Measurements from ENCODE around the gene PRR5L.

Gene PRR5L

GRCh38 chr11:36431429-36432092 is 135.5 kb downstream of the PRR5L start:
- no peaks in the 10 kb centered on the region for H3K9me3 ChIP-seq (ENCODE audit: control insufficient read depth in 1 of 2, low read length in 2 of 2)
- no peak overlapping the region for H3K27ac ChIP-seq (ENCODE audit: low read length)
- no peak overlapping the region for H3K4me3 ChIP-seq (ENCODE audit: low read depth in 1 of 2, low read length in 2 of 2)
- H3K4me1 ChIP-seq (ENCODE audit: control insufficient read depth in 1 of 2, insufficient read depth in 2 of 2, low read length in 2 of 2), result no peaks in the 10 kb centered on the region
- H3K36me3 ChIP-seq (ENCODE audit: control insufficient read depth in 1 of 2, insufficient read depth in 2 of 2, low read length in 2 of 2), result no peaks in the 10 kb centered on the region
- H3K27me3 ChIP-seq (ENCODE audit: low read depth, low read length), result no peaks in the 10 kb centered on the region

GRCh38 chr11:36432093-36432469 is 136.0 kb downstream of the PRR5L start:
- H3K4me1 ChIP-seq (ENCODE audit: control insufficient read depth in 1 of 2, insufficient read depth in 2 of 2, low read length in 2 of 2), result no peaks in the 10 kb centered on the region
- H3K36me3 ChIP-seq (ENCODE audit: control insufficient read depth in 1 of 2, insufficient read depth in 2 of 2, low read length in 2 of 2), result no peaks in the 10 kb centered on the region
- no peak overlapping the region for H3K27ac ChIP-seq (ENCODE audit: low read length)
- no peaks in the 10 kb centered on the region for H3K27me3 ChIP-seq (ENCODE audit: low read depth, low read length)
- H3K4me3 ChIP-seq (ENCODE audit: low read depth in 1 of 2, low read length in 2 of 2), result no peak overlapping the region
- H3K9me3 ChIP-seq (ENCODE audit: control insufficient read depth in 1 of 2, low read length in 2 of 2), result no peaks in the 10 kb centered on the region

- Histone ChIP-seq H3K27me3 (ENCODE audit: low read depth, low read length) (no peaks in the 10 kb centered on the region), H3K4me3 (ENCODE audit: low read depth in 1 of 2, low read length in 2 of 2) (no peak overlapping the region), H3K4me1 (ENCODE audit: control insufficient read depth in 1 of 2, insufficient read depth in 2 of 2, low read length in 2 of 2) (no peaks in the 10 kb centered on the region), H3K36me3 (ENCODE audit: control insufficient read depth in 1 of 2, insufficient read depth in 2 of 2, low read length in 2 of 2) (no peaks in the 10 kb centered on the region), H3K9me3 (ENCODE audit: control insufficient read depth in 1 of 2, low read length in 2 of 2) (no peaks in the 10 kb centered on the region), H3K27ac (ENCODE audit: low read length) (no peak overlapping the region)
These were observed 136.7 kb downstream of the PRR5L start for GRCh38 chr11:36432738-36433137.

GRCh38 chr11:36436064-36436463 is 140.0 kb downstream of the PRR5L start:
- Histone ChIP-seq H3K27me3 (ENCODE audit: low read depth, low read length) (no peaks in the 10 kb centered on the region), H3K27ac (ENCODE audit: low read length) (no peak overlapping the region), H3K9me3 (ENCODE audit: control insufficient read depth in 1 of 2, low read length in 2 of 2) (no peaks in the 10 kb centered on the region), H3K4me1 (ENCODE audit: control insufficient read depth in 1 of 2, insufficient read depth in 2 of 2, low read length in 2 of 2) (no peaks in the 10 kb centered on the region), H3K4me3 (ENCODE audit: low read depth in 1 of 2, low read length in 2 of 2) (no peak overlapping the region), H3K36me3 (ENCODE audit: control insufficient read depth in 1 of 2, insufficient read depth in 2 of 2, low read length in 2 of 2) (no peaks in the 10 kb centered on the region)

- H3K9me3 ChIP-seq (ENCODE audit: control insufficient read depth in 1 of 2, low read length in 2 of 2), result no peaks in the 10 kb centered on the region
- no peaks in the 10 kb centered on the region for H3K36me3 ChIP-seq (ENCODE audit: control insufficient read depth in 1 of 2, insufficient read depth in 2 of 2, low read length in 2 of 2)
- H3K4me1 ChIP-seq (ENCODE audit: control insufficient read depth in 1 of 2, insufficient read depth in 2 of 2, low read length in 2 of 2), result no peaks in the 10 kb centered on the region
- no peak overlapping the region for H3K27ac ChIP-seq (ENCODE audit: low read length)
- H3K4me3 ChIP-seq (ENCODE audit: low read depth in 1 of 2, low read length in 2 of 2), result no peak overlapping the region
- H3K27me3 ChIP-seq (ENCODE audit: low read depth, low read length), result no peaks in the 10 kb centered on the region
These were observed 140.5 kb downstream of the PRR5L start for GRCh38 chr11:36436589-36436988.

GRCh38 chr11:36437413-36437812 is 141.3 kb downstream of the PRR5L start:
- Histone ChIP-seq H3K27me3 (ENCODE audit: low read depth, low read length) (no peaks in the 10 kb centered on the region), H3K4me3 (ENCODE audit: low read depth in 1 of 2, low read length in 2 of 2) (no peak overlapping the region), H3K27ac (ENCODE audit: low read length) (no peak overlapping the region), H3K4me1 (ENCODE audit: control insufficient read depth in 1 of 2, insufficient read depth in 2 of 2, low read length in 2 of 2) (no peaks in the 10 kb centered on the region), H3K36me3 (ENCODE audit: control insufficient read depth in 1 of 2, insufficient read depth in 2 of 2, low read length in 2 of 2) (no peaks in the 10 kb centered on the region), H3K9me3 (ENCODE audit: control insufficient read depth in 1 of 2, low read length in 2 of 2) (no peaks in the 10 kb centered on the region)

GRCh38 chr11:36438126-36438525 is 142.0 kb downstream of the PRR5L start:
- Histone ChIP-seq H3K9me3 (ENCODE audit: control insufficient read depth in 1 of 2, low read length in 2 of 2) (no peaks in the 10 kb centered on the region), H3K27me3 (ENCODE audit: low read depth, low read length) (no peaks in the 10 kb centered on the region), H3K4me3 (ENCODE audit: low read depth in 1 of 2, low read length in 2 of 2) (no peak overlapping the region), H3K27ac (ENCODE audit: low read length) (no peak overlapping the region), H3K4me1 (ENCODE audit: control insufficient read depth in 1 of 2, insufficient read depth in 2 of 2, low read length in 2 of 2) (no peaks in the 10 kb centered on the region), H3K36me3 (ENCODE audit: control insufficient read depth in 1 of 2, insufficient read depth in 2 of 2, low read length in 2 of 2) (no peaks in the 10 kb centered on the region)

- Histone ChIP-seq H3K27me3 (ENCODE audit: low read depth, low read length) (no peaks in the 10 kb centered on the region), H3K4me1 (ENCODE audit: control insufficient read depth in 1 of 2, insufficient read depth in 2 of 2, low read length in 2 of 2) (no peaks in the 10 kb centered on the region), H3K9me3 (ENCODE audit: control insufficient read depth in 1 of 2, low read length in 2 of 2) (no peaks in the 10 kb centered on the region), H3K36me3 (ENCODE audit: control insufficient read depth in 1 of 2, insufficient read depth in 2 of 2, low read length in 2 of 2) (no peaks in the 10 kb centered on the region), H3K4me3 (ENCODE audit: low read depth in 1 of 2, low read length in 2 of 2) (no peak overlapping the region), H3K27ac (ENCODE audit: low read length) (no peak overlapping the region)
These were observed 145.6 kb downstream of the PRR5L start for GRCh38 chr11:36441610-36442208.

- no peaks in the 10 kb centered on the region for H3K27me3 ChIP-seq (ENCODE audit: low read depth, low read length)
- H3K36me3 ChIP-seq (ENCODE audit: control insufficient read depth in 1 of 2, insufficient read depth in 2 of 2, low read length in 2 of 2), result no peaks in the 10 kb centered on the region
- no peaks in the 10 kb centered on the region for H3K9me3 ChIP-seq (ENCODE audit: control insufficient read depth in 1 of 2, low read length in 2 of 2)
- no peak overlapping the region for H3K4me3 ChIP-seq (ENCODE audit: low read depth in 1 of 2, low read length in 2 of 2)
- H3K4me1 ChIP-seq (ENCODE audit: control insufficient read depth in 1 of 2, insufficient read depth in 2 of 2, low read length in 2 of 2), result no peaks in the 10 kb centered on the region
- H3K27ac ChIP-seq (ENCODE audit: low read length), result no peak overlapping the region
These were observed 147.6 kb downstream of the PRR5L start for GRCh38 chr11:36443661-36444060.

- no peaks in the 10 kb centered on the region for H3K27me3 ChIP-seq (ENCODE audit: low read depth, low read length)
- H3K4me1 ChIP-seq (ENCODE audit: control insufficient read depth in 1 of 2, insufficient read depth in 2 of 2, low read length in 2 of 2), result peaks cover 0 to 5% of the 10 kb centered on the region in 2 donors
- no peak overlapping the region for H3K27ac ChIP-seq (ENCODE audit: low read length)
- H3K4me3 ChIP-seq (ENCODE audit: low read depth in 1 of 2, low read length in 2 of 2), result no peak overlapping the region
- no peaks in the 10 kb centered on the region for H3K36me3 ChIP-seq (ENCODE audit: control insufficient read depth in 1 of 2, insufficient read depth in 2 of 2, low read length in 2 of 2)
- H3K9me3 ChIP-seq (ENCODE audit: control insufficient read depth in 1 of 2, low read length in 2 of 2), result no peaks in the 10 kb centered on the region
These were observed 150.0 kb downstream of the PRR5L start for GRCh38 chr11:36446135-36446534.

GRCh38 chr11:36447514-36447913 is 151.4 kb downstream of the PRR5L start:
- Histone ChIP-seq H3K27ac (ENCODE audit: low read length) (no peak overlapping the region), H3K36me3 (ENCODE audit: control insufficient read depth in 1 of 2, insufficient read depth in 2 of 2, low read length in 2 of 2) (no peaks in the 10 kb centered on the region), H3K9me3 (ENCODE audit: control insufficient read depth in 1 of 2, low read length in 2 of 2) (no peaks in the 10 kb centered on the region), H3K4me3 (ENCODE audit: low read depth in 1 of 2, low read length in 2 of 2) (no peak overlapping the region), H3K4me1 (ENCODE audit: control insufficient read depth in 1 of 2, insufficient read depth in 2 of 2, low read length in 2 of 2) (peaks cover 0 to 7% of the 10 kb centered on the region in 2 donors), H3K27me3 (ENCODE audit: low read depth, low read length) (no peaks in the 10 kb centered on the region)

- H3K4me1 ChIP-seq (ENCODE audit: control insufficient read depth in 1 of 2, insufficient read depth in 2 of 2, low read length in 2 of 2), result peaks cover 0 to 7% of the 10 kb centered on the region in 2 donors
- no peaks in the 10 kb centered on the region for H3K27me3 ChIP-seq (ENCODE audit: low read depth, low read length)
- no peak overlapping the region for H3K27ac ChIP-seq (ENCODE audit: low read length)
- H3K4me3 ChIP-seq (ENCODE audit: low read depth in 1 of 2, low read length in 2 of 2), result no peak overlapping the region
- no peaks in the 10 kb centered on the region for H3K36me3 ChIP-seq (ENCODE audit: control insufficient read depth in 1 of 2, insufficient read depth in 2 of 2, low read length in 2 of 2)
- no peaks in the 10 kb centered on the region for H3K9me3 ChIP-seq (ENCODE audit: control insufficient read depth in 1 of 2, low read length in 2 of 2)
These were observed 151.9 kb downstream of the PRR5L start for GRCh38 chr11:36447947-36448346.

Data from muscle layer of duodenum (tissue), 2 donors.